ENCODE measurements around the gene RIC8A.
"Not testable (repeated sequence)": the region's sequence is repeated elsewhere in the genome, so short reads cannot be mapped to it uniquely, and the experiment has no call there.

The RIC8A gene

DNA sequence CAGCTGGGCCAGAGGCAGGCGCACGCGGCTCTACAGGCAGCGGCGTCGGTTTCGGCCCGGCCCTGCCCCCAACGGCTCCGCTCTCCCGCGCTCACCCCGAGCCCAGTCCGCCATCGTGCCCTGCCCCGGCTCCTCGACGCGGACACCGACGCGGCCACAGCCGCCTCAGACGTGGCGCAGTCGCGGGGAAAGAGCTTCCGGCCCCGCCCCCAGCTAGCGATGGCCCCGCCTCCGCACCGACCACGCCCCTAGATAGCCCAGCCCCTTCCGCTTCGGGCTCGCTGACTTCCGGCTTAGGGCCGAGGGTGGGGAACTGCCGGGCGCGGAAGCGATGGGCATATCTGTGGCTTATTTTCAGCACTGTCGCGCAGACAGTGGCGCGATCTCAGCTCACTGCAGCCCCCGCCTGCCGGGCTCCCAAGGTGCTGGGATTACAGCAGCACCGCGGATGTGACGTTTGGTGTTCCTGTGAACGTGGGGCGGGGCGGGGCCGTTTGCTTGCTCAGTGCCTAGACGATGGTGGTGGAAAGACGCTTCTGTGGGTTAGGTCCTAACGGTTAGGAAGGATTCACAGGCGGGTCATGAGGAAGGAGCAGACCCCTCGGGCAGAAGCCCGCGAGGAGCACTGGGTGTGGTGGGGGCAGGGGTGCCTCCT is at the start of gene RIC8A, which contains the start of gene BET1L:
Gene RIC8A (plus strand): TSS at position 501 of the 655 bp plus-strand sequence. CDS start 1,147 bp downstream, outside the sequence.
Gene BET1L (minus strand): TSS at position 192 of the 655 bp plus-strand sequence. CDS start 78 bp downstream, at position 114.
- peak; percentile 97 for DNase-seq

DNA sequence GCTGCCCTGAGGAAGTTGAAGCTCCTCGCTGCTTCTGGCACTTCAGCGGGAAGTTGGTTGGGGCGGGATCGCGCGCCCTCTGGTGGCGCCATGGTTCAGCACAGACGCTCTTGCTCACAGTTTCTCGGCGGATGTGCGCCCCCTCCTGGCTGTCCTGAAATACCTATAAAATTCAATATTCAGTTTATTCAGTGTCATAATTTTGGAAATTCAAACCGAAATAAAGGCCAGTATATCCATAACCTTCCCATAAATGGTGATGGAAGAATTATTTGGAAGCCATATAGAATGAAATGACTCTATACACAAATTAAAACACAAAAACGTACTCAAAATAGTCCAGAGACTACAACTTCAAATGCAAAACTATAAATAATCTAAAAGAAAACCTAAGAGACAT is 27.3 kb upstream of the RIC8A start:
- DNase-seq: not testable (repeated sequence)

DNA sequence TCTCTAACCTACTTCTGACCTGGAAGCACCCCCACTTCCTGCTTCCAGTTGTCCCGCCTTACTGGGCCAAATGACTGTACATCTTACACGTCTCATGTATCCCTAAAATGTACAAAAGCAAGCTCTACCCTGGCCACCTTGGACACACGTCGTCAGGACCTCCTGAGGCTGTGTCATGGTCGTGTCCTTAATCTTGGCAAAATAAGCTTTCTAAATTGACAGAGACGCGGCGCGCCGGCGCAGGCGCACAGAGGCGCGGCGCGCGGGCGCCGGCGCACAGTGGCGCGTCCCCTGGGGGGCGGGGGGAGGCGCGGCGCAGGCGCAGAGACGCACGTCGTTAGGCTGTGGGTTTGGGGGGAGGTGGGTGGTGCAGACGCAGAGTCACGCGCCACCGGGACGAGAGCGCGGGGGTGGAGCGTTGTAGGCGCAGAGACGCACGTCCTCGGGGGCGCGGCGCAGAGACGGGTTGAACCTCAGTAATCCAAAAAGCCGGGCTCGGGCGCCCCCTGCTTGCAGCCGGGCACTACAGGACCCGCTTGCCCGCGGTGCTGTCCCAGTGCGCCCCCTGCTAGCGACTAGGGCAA is 18.2 kb upstream of the RIC8A start:
- not testable (repeated sequence) for DNase-seq

GRCh38 chr11:189843-190311 is 17.6 kb upstream of the RIC8A start:
- DNase-seq: not testable (repeated sequence)

DNA sequence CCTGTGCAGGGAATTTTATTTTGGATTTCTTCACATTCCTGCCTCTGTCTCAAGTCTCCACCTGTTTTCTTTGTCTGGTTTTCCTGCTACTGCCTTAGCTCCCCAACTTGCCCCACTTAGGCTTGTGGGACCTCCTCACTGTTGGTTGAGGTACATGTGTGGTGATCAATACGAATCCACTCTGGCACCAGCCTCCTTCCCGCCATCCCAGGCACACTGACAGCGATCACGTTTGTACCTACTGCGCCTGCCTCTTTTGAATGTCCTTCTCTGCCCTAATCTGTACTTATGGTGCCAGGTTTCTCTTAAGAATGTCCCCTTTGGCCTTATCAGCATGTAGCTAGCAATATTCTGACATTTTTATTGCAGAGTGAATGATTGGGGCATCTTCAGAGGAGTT is 17.0 kb upstream of the RIC8A start:
- DNase-seq: not testable (repeated sequence)

DNA sequence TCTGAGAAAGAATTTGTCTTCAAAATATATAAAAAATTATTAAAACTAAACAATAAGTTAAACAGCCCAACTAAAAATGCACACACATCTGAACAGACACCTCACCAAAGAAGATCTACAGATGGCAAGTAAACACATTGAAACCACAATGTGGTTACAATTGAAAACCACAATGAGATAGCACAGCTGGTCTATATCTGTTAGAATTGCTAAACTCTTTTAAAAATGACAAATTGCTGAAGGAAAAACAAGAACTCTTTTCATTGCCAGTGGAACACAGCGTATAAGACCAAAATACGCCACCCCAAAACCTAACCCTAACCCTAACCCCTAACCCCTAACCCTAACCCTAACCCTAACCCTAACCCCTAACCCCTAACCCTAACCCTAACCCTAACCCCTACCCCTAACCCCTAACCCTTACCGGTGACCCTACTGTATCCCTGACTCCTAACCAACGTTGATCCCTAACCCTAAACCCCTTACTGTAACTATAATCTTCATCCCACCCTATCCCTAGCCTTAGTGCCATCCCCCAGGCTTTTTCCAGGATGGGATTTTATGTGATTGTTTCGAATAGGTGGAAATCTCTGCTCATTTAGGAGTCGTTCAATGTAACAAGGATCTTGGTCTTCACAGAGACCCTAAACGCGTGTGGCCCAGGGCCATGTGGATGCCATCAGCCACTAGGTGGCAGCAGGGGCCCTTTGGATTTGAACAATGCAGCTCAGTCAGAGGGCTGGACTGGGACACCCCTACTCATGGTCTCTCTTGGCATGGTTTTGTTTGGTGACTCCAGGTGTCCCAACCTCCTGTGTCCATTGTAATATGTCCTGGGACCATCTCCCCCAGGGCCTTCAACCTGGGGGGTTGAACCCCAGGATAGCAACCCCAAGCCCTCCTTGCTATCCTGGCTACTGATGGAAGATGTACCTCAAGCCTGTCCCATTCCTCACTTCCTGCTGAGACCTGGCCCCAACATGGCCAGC is 15.7 kb upstream of the RIC8A start:
- not testable (repeated sequence) for DNase-seq

- DNase-seq: not testable (repeated sequence)
Measured at GRCh38 chr11:192674-193128, 14.8 kb upstream of the RIC8A start, which contains the start of gene SCGB1C1. Gene SCGB1C1 (plus strand): TSS chr11:193078. CDS start chr11:193100, 22 bp downstream.

DNA sequence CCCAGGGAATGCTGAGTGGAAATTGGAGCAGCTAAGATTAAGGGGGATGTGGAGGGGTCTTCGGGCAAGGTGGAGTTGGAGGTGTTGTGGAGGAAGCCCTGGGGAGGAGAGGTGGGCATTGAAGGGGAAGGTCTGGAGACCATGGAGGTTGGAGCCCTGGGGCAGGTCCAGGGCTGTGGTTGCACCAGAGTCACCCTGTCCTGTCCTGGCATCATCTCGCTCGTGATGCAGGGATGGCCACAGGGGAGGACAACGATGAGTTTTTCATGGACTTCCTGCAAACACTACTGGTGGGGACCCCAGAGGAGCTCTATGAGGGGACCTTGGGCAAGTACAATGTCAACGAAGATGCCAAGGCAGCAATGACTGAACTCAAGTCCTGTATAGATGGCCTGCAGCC is 14.0 kb upstream of the RIC8A start:
- not testable (repeated sequence) for DNase-seq

DNA sequence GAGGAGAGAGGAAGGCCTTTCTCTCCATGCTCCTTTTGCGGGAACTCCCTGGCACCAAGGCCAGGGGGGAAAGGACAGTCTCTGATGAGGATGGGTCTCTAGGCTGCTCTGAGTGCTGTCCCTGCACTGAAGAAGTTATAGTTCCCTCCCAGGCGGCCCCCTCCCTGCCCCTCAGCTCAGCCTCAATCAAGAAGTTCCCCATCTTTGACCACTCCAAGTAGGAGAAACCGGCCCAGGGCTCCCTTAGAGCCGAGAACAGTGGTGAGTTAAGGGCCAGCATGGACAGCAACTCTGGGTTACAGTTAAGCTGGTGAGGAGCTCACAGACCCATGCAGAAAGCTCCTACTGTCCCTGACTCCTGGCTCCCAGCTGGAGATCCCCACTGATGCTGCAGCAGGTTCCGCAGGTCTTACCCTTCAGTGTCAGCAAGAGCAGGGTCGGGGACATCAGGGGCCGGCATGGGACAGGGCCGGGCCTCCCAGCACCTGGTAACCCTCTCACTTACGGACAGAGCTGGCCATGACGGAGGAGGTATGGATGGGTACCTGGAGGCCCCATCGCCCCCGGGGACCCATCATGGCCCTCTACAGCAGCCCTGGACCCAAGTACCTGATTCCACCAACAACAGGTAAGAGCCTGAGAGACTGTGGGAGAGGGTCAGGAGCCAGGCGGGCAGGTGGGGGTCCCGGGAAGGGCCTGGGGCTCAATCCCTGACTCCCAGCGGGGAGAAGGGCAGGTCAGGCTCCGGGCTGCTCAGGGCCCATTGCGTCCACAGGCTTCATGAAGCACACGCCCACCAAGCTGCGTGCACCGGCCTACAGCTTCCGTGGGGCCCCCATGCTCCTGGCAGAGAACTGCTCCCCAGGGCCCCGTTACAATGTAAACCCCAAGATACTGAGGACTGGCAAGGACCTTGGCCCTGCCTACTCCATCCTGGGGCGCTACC is 10.4 kb upstream of the RIC8A start:
- no peak for DNase-seq

DNA sequence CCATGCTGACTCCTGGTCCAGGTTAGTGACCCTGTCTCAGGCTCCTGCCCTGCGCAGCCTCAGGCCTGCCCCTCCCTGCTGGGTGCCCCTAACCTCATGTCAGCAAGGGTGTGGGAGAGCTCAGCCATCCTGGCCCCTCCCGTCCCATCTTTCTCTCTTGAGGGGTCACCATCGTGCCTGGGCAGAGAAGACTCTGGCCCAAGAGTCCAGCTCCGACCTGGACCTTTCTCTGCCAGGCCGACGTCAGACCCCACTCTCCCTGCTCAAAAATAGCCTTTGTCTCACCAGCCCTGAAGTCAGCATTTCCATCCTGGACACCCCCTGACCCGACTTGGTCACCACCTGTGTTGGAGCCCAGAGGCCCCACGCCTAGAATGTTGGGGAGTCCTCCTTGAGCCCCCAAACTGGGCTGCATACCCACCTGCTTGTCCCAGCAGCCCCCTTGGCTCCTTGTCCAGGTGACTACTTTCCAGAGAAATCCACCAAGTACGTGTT is 9.7 kb upstream of the RIC8A start:
- DNase-seq: no peak

- no peak for DNase-seq
Measured at GRCh38 chr11:198236-198806, 9.2 kb upstream of the RIC8A start.

DNA sequence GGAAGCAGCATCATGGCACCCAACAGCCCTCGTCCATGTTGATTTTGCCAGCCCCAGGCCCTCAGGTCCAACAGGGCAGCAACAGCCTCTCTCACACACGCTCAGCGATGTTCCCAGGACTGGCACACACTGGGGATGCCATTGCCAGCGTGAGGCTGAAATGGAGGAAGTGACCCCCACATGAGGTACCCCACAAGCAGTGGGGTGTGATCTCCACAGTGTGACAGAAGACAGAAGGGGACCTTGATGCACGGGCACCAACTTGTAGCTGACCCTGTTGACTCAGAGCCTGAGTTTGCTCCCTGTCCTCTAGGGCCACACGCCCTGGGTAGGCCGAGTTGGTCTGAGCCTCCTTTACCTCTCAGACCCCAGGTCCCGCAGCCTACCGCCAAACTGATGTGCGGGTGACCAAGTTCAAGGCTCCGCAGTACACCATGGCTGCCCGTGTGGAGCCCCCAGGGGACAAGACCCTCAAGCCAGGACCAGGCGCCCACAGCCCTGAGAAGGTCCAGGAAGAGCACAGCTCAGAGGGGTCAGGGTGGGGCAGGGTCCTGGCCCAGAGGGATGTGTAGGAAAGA is 8.4 kb upstream of the RIC8A start:
- no peak for DNase-seq

DNA sequence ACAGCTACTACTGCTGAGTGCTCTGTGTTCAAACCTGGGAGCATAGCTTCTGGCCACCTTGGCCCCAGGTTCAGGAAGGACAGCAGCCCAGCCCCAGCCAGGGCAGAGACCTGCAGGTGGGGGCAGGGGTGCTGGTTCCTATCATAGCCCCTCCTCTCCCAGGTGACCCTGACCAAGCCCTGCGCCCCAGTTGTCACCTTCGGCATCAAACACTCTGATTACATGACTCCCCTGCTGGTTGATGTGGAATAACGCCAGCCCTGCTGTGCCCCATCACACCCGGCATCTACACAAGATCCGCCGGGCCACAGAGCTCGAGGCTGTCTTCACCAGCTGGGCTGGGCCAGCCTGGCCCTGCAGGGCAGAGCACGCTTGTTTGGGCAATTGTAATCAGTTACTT is 7.7 kb upstream of the RIC8A start:
- no peak for DNase-seq

DNA sequence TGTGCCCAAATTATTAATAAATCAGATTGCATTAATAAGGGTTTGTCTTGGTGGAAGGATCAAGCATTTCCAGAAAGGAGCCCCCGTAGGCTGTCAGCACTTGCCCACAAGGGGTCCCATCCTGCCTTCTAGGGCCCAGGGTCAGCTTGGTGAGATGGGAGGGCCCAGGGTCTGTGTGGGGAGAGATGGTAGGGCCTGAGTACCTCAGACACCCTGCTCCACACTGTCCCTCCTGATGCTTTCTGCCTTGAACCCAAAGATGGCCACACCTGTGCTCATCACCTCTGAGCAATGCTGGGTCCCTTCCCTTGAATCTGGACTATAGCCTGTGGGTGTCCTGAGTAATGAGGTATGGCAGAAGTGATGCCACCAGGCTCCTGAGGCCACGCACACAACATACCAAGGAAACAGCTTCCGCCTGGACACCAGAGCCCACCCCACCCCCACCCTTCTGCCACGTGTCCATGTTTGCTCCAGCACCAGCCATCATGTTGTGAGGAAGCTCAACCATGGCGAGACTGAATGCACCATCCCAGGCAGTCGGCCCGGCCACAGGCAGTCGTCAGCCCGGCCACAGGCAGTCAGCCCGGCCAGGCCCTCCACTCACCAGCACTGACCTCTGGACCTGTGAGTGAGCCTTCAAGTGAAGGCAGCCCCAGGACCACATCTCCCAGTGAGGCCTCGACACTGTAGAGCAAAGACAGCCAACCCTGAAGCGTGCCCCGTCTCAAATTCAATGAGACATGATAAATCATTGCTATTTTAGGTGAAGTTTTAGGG is 7.1 kb upstream of the RIC8A start:
- DNase-seq: no peak

DNA sequence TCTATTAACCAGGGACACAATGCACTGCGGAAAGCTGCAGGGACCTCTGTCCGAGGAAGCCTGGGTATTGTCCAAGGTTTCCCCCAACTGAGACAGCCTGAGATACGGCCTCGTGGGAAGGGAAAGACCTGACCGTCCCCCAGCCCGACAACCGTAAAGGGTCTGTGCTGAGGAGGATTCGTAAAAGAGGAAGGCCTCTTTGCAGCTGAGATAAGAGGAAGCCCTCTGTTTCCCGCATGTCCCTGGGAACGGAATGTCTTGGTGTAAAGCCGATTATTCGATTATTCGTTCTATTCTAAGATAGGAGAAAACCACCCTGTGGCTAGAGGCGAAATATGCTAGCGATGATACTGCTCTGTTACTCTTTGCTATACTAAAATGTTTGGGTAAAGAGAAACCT is 5.5 kb upstream of the RIC8A start:
- no peak for DNase-seq

- no peak for DNase-seq
Measured at GRCh38 chr11:202490-202889, 5.0 kb upstream of the RIC8A start.

GRCh38 chr11:203056-203944 is 4.2 kb upstream of the RIC8A start:
- no peak for DNase-seq

DNA sequence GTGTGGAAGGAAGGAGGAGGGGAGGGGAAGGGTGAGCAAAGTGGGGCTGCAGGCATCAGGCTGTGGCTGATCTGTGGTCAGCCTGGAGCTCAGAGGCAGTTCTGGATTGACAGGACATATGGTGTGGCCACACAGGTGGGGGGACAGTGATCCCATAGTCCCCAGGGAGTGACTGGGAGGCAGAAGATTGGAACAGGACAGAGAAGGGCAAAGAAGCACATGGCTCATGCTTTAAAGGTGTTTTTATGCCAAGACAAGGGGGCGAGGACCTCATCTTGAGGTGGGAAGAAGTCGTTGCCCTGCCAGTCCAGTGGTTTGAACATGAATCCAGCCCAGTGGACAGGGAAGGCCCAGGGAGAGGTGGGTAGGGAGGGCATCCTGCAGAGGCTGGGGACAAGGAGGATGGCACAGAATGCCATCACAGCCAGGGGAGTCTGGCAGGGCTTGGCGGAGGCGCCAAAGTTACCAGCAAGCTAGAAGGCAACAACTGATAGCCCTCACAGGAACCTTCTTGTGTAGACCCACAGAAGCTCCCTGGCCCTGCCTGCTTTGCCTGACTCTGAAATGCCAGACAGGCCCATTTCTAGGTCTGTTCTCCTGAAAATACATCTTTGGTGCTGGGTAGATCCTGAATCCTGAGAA is 3.4 kb upstream of the RIC8A start:
- no peak for DNase-seq

Measured in CD4-positive, alpha-beta T cell treated with Interleukin-6 for 4 hours (primary cell).